Mononuclear cell (primary cell): Measurements from ENCODE around the gene NFIA. TPM values are rescaled to one million over a fixed set of nuclear protein-coding genes. Genes with fewer than 3 reads are reported as not detected.

Experiments
- H3K27me3 ChIP-seq: 2 replicates; pipeline ENCODE4 v1.6.0; 2011; ENCODE audit warnings: low read length, control low read depth; ENCODE audit not compliant: insufficient read depth
- H3K4me1 ChIP-seq: 2 replicates; pipeline ENCODE4 v1.5.1; 2011; ENCODE audit warnings: mild to moderate bottlenecking, low read length, control low read depth; ENCODE audit not compliant: insufficient read depth
- H3K4me3 ChIP-seq: 2 replicates; pipeline ENCODE4 v1.5.1; 2011; ENCODE audit warnings: mild to moderate bottlenecking, low read length, moderate library complexity
- H3K9me3 ChIP-seq: 2 replicates; pipeline ENCODE4 v1.5.1; 2011; ENCODE audit warnings: low read depth, mild to moderate bottlenecking, control low read depth, low read length
- total RNA-seq: library from RNA; depleted of rRNA; stranded (reverse); fragments of >200 nt; gene quantifications from one replicate; pipeline ENCODE4 v1.2.3, GENCODE V29; 2012

NFIA gene
- total RNA-seq, 1 donor, result 3.5 TPM

DNA sequence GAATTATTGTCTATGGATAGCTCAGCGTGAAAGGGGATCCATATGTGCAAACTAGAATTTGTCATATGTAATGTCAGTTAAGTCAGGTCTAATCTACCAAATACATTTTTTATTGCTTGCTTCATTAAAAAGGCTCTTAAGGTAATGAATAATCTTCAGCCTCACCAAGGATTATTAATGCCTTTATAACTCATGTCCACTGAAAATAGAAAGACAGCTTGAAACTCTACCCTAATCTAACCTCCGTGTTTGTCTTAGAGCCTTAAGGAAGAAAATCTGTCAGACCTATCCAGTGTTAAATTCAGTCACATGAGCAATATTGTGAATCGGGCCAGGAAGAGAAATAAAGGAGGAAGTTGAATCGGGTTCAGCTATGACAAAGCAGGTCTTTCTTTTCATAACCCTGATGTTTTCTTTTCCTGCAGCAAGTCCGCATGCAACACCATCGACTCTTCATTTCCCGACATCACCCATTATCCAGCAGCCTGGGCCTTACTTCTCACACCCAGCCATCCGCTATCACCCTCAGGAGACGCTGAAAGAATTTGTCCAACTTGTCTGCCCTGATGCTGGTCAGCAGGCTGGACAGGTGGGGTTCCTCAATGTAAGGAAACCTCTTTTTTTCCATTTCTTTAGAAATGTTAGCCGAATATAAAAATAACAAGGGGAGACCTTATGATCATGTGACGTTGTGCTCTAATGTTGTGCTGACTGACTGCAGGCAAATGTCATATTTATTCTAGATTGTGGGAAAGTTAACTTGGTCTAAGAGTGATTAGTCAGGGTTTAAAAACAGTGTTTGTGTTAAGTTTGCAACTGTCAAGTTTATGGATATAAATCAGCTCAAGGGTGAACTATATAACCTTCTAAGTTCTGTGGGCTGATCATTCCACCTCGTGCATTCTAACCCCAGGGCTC, 321.6 kb downstream of the NFIA start:
- no peaks in the 10 kb centered on the region for H3K27me3 ChIP-seq
- H3K9me3 ChIP-seq, result no peaks in the 10 kb centered on the region
- no peak overlapping the region for H3K4me3 ChIP-seq
- peaks cover 9% of the 10 kb centered on the region for H3K4me1 ChIP-seq

DNA sequence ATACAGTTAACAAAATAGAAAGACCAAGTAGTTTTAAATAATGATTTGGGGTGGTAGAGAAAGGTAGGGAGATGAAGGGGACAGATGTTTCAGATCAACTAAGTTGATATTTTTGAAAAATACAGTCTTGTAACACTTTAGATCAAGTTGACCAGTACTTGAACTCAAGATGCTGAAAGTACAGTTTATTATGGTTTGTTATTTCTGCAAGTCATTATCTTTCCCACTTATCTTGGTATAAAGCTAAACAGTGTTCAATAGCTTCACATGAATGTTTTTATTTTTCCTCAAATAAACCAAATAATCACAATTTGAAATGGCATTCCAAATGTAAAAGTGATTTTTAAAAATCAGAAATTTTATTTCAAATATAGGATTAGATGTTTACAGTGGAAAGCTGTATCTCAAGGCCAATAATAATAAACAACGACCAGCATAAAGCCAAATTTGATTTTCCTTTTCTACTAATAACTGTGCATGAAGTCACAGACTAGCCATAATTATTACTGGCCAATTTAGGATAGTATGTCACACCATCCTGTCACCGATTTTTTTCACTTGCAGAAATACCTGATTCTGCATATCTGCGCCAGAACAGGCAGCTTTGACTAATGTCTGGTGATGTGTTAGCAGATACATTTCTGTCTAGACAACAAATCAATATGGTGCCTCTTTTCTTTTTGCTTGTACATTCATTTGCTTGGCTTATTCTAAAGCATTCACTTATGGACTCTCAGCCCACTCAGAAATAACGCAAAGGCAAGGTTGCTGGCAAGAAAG, 322.4 kb downstream of the NFIA start:
- H3K27me3 ChIP-seq, result no peaks in the 10 kb centered on the region
- H3K4me3 ChIP-seq, result no peak overlapping the region
- peaks cover 9% of the 10 kb centered on the region for H3K4me1 ChIP-seq
- H3K9me3 ChIP-seq, result no peaks in the 10 kb centered on the region

DNA sequence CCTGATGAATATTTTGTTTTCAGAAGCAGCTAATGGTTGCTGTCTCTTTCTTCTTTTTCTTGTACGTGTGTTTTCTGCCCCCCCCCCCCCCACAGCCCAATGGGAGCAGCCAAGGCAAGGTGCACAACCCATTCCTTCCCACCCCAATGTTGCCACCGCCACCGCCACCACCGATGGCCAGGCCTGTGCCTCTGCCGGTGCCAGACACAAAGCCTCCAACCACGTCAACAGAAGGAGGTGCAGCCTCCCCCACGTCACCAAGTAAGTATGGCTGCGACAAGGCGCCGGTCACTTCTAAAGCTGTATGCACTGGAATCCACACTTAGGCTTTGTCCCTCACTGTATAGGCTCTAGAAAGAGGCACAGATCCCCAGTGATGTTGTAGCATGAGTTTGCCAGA, 324.1 kb downstream of the NFIA start:
- Histone ChIP-seq H3K4me1 (peaks cover 9% of the 10 kb centered on the region), H3K9me3 (no peaks in the 10 kb centered on the region), H3K4me3 (no peak overlapping the region), H3K27me3 (no peaks in the 10 kb centered on the region)

DNA sequence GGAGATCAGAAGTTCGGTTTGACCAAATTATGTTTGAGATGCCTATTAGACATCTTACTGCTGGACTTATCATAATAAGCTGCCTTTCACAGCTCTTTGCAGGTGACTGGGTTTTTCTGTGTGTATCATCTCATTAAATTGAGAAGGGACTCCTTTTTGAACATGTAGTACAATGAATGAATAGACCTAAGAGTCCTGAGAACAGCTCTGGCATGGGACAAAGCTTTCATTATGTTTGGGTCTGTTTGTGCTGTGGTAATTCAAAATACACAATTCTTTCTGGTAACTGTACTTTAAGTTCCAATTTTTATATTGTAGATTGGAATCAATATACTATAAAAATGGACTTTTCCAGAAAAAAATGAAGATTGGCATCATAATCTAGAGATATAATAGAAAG, 330.2 kb downstream of the NFIA start:
- Histone ChIP-seq H3K4me3 (no peak overlapping the region), H3K9me3 (no peaks in the 10 kb centered on the region), H3K27me3 (no peaks in the 10 kb centered on the region), H3K4me1 (no peaks in the 10 kb centered on the region)

DNA sequence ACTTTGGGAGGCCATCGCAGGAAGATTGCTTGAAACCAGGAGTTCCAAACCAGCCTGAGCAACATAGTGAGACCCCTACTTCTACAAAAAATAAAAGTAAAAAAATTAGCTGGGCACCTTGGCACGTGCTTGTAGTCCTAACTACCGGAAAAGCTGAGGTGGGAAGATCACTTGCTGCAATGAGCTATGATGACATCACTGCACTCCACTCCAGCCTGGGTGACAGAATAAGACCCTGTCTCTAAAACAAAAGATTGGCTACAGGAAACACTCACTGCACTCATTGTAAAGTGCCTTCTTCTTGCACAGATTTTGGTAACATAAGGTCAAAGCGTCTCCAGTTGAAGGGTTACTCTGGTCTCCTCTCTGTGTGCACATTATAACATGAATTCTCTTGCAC, 336.8 kb downstream of the NFIA start:
- Histone ChIP-seq H3K4me1 (peaks cover 4% of the 10 kb centered on the region), H3K27me3 (no peaks in the 10 kb centered on the region), H3K4me3 (no peak overlapping the region), H3K9me3 (no peaks in the 10 kb centered on the region)

GRCh38 chr1:61419657-61420056, 337.3 kb downstream of the NFIA start:
- no peaks in the 10 kb centered on the region for H3K9me3 ChIP-seq
- H3K4me1 ChIP-seq, result peaks cover 4% of the 10 kb centered on the region
- no peaks in the 10 kb centered on the region for H3K27me3 ChIP-seq
- H3K4me3 ChIP-seq, result no peak overlapping the region

GRCh38 chr1:61420243-61420642, 337.9 kb downstream of the NFIA start:
- H3K9me3 ChIP-seq, result no peaks in the 10 kb centered on the region
- no peaks in the 10 kb centered on the region for H3K27me3 ChIP-seq

GRCh38 chr1:61420909-61421835, 338.8 kb downstream of the NFIA start:
- Histone ChIP-seq H3K9me3 (no peaks in the 10 kb centered on the region), H3K4me1 (peaks cover 4% of the 10 kb centered on the region), H3K4me3 (no peak overlapping the region), H3K27me3 (no peaks in the 10 kb centered on the region)

More at GRCh38 chr1:61420243-61420642, 337.9 kb downstream of the NFIA start:
- H3K4me1 ChIP-seq, result peaks cover 4% of the 10 kb centered on the region
- H3K4me3 ChIP-seq, result no peak overlapping the region

DNA sequence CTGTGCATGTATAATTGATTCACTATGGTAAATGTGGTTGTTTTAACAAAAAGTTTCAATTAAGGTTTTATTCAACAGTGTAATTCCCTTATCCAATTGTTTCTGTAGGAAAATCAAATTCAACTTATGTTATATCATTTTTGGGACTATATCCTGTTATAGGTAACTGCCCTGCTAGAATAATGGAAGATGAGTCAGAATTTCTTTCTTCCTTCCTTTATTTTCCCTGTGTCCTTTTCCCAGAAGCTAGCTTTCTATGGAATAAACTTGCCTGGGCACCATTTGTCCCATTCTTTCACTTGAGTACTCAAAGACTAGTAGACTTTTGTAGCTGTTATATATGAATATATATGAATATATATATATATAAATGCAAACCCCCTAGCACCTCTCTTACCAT, 341.3 kb downstream of the NFIA start:
- Histone ChIP-seq H3K9me3 (no peaks in the 10 kb centered on the region), H3K4me3 (no peak overlapping the region), H3K27me3 (no peaks in the 10 kb centered on the region), H3K4me1 (peaks cover 4% of the 10 kb centered on the region)

DNA sequence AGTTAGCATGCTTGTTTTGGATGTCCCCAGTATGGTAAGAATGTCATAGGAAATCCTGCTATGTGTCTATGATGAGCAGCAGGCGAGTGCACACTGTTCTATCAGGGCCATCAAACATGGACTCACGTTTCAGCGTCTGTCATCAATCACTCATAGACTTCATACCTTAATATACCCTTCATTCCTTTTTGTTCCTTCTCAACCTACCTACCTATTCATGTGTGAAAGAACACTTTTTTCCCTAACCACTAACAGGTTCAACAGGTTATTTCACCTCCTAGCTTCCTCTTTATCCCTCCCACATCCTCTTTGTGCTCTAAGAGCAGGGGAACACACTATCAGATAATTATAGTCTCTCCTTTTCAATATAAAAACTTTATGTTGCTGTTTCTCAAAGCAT, 342.0 kb downstream of the NFIA start:
- H3K9me3 ChIP-seq, result no peaks in the 10 kb centered on the region
- H3K27me3 ChIP-seq, result no peaks in the 10 kb centered on the region
- H3K4me1 ChIP-seq, result peaks cover 4% of the 10 kb centered on the region
- no peak overlapping the region for H3K4me3 ChIP-seq

- Histone ChIP-seq H3K9me3 (no peaks in the 10 kb centered on the region), H3K4me1 (no peaks in the 10 kb centered on the region), H3K27me3 (no peaks in the 10 kb centered on the region), H3K4me3 (no peak overlapping the region)
These were observed 342.7 kb downstream of the NFIA start for GRCh38 chr1:61425040-61425439.

GRCh38 chr1:61426254-61426653, 343.9 kb downstream of the NFIA start:
- Histone ChIP-seq H3K27me3 (no peaks in the 10 kb centered on the region), H3K4me1 (no peaks in the 10 kb centered on the region), H3K4me3 (no peak overlapping the region), H3K9me3 (no peaks in the 10 kb centered on the region)

DNA sequence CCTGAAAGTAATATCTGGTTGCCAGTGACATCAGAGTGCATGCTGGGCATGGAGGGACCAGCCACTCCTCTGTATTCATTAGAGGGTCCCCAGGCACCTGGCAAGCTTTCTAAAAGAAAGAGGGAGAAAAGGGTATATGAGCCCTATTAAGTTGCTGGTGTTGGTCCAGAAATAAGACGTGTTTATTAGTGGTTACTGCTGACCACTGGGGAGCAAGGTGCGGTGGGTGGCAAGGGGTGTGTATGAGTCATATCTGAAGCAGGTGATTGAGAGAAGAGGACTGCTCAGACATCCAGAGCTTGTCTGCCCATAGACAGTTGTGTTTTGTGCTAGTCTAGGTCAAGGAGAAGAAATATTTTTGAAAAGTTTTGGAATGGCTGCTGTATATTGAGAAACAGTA, 344.5 kb downstream of the NFIA start:
- Histone ChIP-seq H3K4me3 (no peak overlapping the region), H3K27me3 (no peaks in the 10 kb centered on the region), H3K9me3 (no peaks in the 10 kb centered on the region), H3K4me1 (no peaks in the 10 kb centered on the region)

GRCh38 chr1:61427510-61427909, 345.1 kb downstream of the NFIA start:
- Histone ChIP-seq H3K27me3 (no peaks in the 10 kb centered on the region), H3K9me3 (no peaks in the 10 kb centered on the region), H3K4me1 (no peaks in the 10 kb centered on the region)

DNA sequence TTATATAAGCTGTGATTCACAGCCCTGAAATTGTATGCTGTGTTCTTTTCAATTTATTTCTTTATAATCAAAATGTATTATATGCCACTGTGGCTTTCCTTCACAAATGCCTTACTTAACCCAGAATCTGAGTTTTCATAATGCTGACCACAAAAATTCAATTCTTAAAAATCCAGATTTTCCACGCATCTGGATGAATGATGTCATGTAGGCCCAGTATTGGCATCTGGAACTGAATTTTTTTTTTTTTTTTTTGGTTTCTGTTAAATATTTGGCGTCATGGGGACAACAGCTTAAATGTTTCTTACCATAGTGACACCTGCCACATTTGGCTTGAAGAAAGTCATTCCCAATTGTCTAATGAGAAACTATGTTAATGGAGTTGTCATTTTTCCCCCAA, 345.8 kb downstream of the NFIA start:
- no peak overlapping the region for H3K4me3 ChIP-seq
- H3K4me1 ChIP-seq, result no peaks in the 10 kb centered on the region
- no peaks in the 10 kb centered on the region for H3K27me3 ChIP-seq
- H3K9me3 ChIP-seq, result no peaks in the 10 kb centered on the region

More at GRCh38 chr1:61427510-61427909, 345.1 kb downstream of the NFIA start:
- no peak overlapping the region for H3K4me3 ChIP-seq
